H1 (cell line): ENCODE measurements around the gene GBA2. TPM values are rescaled to one million over a fixed set of nuclear protein-coding genes. Genes with fewer than 3 reads are reported as not detected.

Experiments used
- CHD1 ChIP-seq: IDR thresholded peaks from 2 replicates; pipeline ENCODE4 v1.6.1; 2012; ENCODE audit warnings: low read depth, low read length, improper control_type of control experiment
- TBP ChIP-seq: IDR thresholded peaks from 2 replicates; pipeline ENCODE4 v1.6.1; 2011; ENCODE audit warnings: low read depth, low read length, improper control_type of control experiment
- polyA plus RNA-seq, 7 experiments: library from polyadenylated mRNA; depleted of rRNA in 3 of 7; stranded (reverse) in 5 of 7; unstranded in 2 of 7; fragments of >200 nt in 5 of 7; fragments of 200-250 nt in 2 of 7; gene quantifications; 1 replicate in 5 of 7; 2 replicates in 1 of 7; 4 replicates in 1 of 7; pipeline versions ENCODE4 v1.2.1 to v1.2.3, GENCODE V29; 2011 to 2013; ENCODE audit warnings: missing spikeins in 2 of 7, mixed read lengths in 2 of 7
- total RNA-seq: library from RNA; stranded (reverse); fragmentation: NEBNext Ultra II Directional; extraction: Animal tissue kit (Norgen Biotek cat#: 25700); gene quantifications from 2 replicates; pipeline ENCODE4 v1.2.1, GENCODE V29; 2021
- TF ChIP-seq, protein P1 (sequence below): IDR thresholded peaks from 2 replicates; pipeline ENCODE4 v1.6.1; 2012; ENCODE audit warnings: low read length, inconsistent platforms

GBA2 gene
- total and polyA plus RNA-seq, 2 of the 8 experiments (the other 6 are each of a cell fraction or from before 2014, with no cell fraction given), result 64.2 to 71.9 TPM

DNA sequence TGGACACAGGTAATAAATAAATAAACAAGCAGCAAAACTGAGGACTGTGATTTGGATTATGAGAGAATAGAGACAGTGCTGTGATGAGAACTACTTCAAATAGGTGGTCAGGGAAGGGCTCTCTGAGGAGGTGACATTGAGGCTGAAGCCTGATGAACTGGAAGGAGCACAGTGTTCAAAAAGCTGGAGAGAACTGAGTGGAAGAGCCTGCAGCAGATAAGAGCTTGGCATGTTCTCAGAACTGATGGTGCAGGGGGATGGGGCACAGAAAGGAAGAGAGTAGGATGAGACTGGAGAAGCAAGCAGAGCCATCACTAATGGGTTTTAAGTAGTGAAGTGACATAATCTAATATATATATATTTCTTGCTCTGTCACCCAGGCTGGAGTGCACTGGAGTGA, 48.1 kb downstream of the GBA2 start (continued):
- TF ChIP-seq, protein P1, sequence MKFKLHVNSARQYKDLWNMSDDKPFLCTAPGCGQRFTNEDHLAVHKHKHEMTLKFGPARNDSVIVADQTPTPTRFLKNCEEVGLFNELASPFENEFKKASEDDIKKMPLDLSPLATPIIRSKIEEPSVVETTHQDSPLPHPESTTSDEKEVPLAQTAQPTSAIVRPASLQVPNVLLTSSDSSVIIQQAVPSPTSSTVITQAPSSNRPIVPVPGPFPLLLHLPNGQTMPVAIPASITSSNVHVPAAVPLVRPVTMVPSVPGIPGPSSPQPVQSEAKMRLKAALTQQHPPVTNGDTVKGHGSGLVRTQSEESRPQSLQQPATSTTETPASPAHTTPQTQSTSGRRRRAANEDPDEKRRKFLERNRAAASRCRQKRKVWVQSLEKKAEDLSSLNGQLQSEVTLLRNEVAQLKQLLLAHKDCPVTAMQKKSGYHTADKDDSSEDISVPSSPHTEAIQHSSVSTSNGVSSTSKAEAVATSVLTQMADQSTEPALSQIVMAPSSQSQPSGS, result no peak
- TF ChIP-seq TBP (no peak), CHD1 (no peak)
- TF ChIP-seq, all 59 proteins: peak for 0
